H1 (cell line): ENCODE data around the gene CASP9. TPM values are rescaled to one million over a fixed set of nuclear protein-coding genes. Genes with fewer than 3 reads are reported as not detected.

Source experiments
- CTCF ChIA-PET: fragments of 300-600 bp; sonication (Branson Sonifier 250); formaldehyde crosslinking; loops from one replicate; lab custom pipeline; 2021; ENCODE audit not compliant: partially characterized antibody; lab: Charles Lee
- POLR2A ChIA-PET: fragments of 300-600 bp; sonication (Branson Sonifier 250); formaldehyde crosslinking; loops from one replicate; lab custom pipeline; 2021; ENCODE audit warnings: inconsistent platforms; ENCODE audit not compliant: partially characterized antibody; lab: Charles Lee
- DNase-seq, 2 experiments: peaks; one replicate each; pipeline versions ENCODE4 v3.0.0 to v3.0.0-alpha.2; 2010 to 2022; ENCODE audit warnings: low spot score in 2 of 2, low read depth in 1 of 2, mixed read lengths in 1 of 2
- FAIRE-seq: peaks from 2 replicates; lab custom pipeline; 2011; peaks lifted over from hg19 to GRCh38; lab: Jason Lieb, UNC
- H2AFZ ChIP-seq: 2 replicates; pipeline ENCODE4 v1.8.1; 2012; ENCODE audit warnings: low read length, inconsistent platforms
- H2AK5ac ChIP-seq: 2 replicates; pipeline ENCODE4 v1.6.1; 2013; ENCODE audit warnings: low read depth, low read length
- H2BK120ac ChIP-seq: replicated peaks from 2 replicates; pipeline ENCODE3; 2013; ENCODE audit warnings: low read depth, low read length, inconsistent platforms
- H2BK12ac ChIP-seq: 2 replicates; pipeline ENCODE4 v1.6.1; 2013; ENCODE audit warnings: low read depth, low read length
- H2BK15ac ChIP-seq: 2 replicates; pipeline ENCODE4 v1.6.1; 2013; ENCODE audit warnings: low read length
- H2BK20ac ChIP-seq: 2 replicates; pipeline ENCODE4 v1.6.1; 2013; ENCODE audit warnings: low read length
- H2BK5ac ChIP-seq: 2 replicates; pipeline ENCODE4 v1.6.1; 2013; ENCODE audit warnings: low read depth, low read length
- H3K14ac ChIP-seq: 2 replicates; pipeline ENCODE4 v1.6.1; 2013; ENCODE audit warnings: inconsistent platforms; ENCODE audit not compliant: insufficient read length
- H3K18ac ChIP-seq: 2 replicates; pipeline ENCODE4 v1.6.1; 2013; ENCODE audit warnings: low read length; ENCODE audit errors: extremely low read depth
- H3K23ac ChIP-seq: 2 replicates; pipeline ENCODE4 v1.6.1; 2013; ENCODE audit warnings: inconsistent platforms; ENCODE audit not compliant: insufficient read length
- H3K23me2 ChIP-seq: 2 replicates; pipeline ENCODE4 v1.6.1; 2013; ENCODE audit warnings: low read depth, low read length
- H3K27ac ChIP-seq: 2 replicates; pipeline ENCODE4 v1.6.1; 2011; ENCODE audit warnings: low read depth, low read length, inconsistent platforms
- H3K27me3 ChIP-seq, 4 experiments: replicated peaks in 1 of 4; 1 replicate in 1 of 4; 2 replicates in 3 of 4; pipeline versions ENCODE4 v1.6.1 to v1.8.1; 2011 to 2013; ENCODE audit warnings: low read length in 3 of 4, mild to moderate bottlenecking in 3 of 4, inconsistent platforms in 2 of 4, mixed read lengths in 2 of 4, moderate library complexity in 1 of 4; ENCODE audit not compliant: control insufficient read depth in 3 of 4, insufficient read depth in 3 of 4; ENCODE audit errors: extremely low read depth in 1 of 4
- H3K36me3 ChIP-seq, 4 experiments: 2 replicates each; pipeline versions ENCODE4 v1.6.1 to v1.8.1; 2011 to 2013; ENCODE audit warnings: mild to moderate bottlenecking in 4 of 4, low read length in 3 of 4, moderate library complexity in 2 of 4, control low read depth in 1 of 4, inconsistent platforms in 1 of 4; ENCODE audit not compliant: insufficient read depth in 4 of 4, control insufficient read depth in 2 of 4
- H3K4ac ChIP-seq: replicated peaks from 2 replicates; pipeline ENCODE3; 2013; ENCODE audit warnings: low read length, low read depth, mixed read lengths, inconsistent platforms; ENCODE audit not compliant: insufficient read length
- H3K4me1 ChIP-seq, 4 experiments: replicated peaks in 1 of 4; 1 replicate in 1 of 4; 2 replicates in 3 of 4; pipeline versions ENCODE4 v1.6.1 to v1.8.1; 2011 to 2013; ENCODE audit warnings: low read length in 3 of 4, inconsistent platforms in 2 of 4, mixed read lengths in 1 of 4; ENCODE audit not compliant: insufficient read depth in 4 of 4, control insufficient read depth in 3 of 4
- H3K4me2 ChIP-seq, 2 experiments: 2 replicates each; pipeline versions ENCODE4 v1.6.1 to v1.8.1; 2011 to 2013; ENCODE audit warnings: low read depth in 2 of 2, low read length in 2 of 2, control low read depth in 1 of 2, inconsistent platforms in 1 of 2, mild to moderate bottlenecking in 1 of 2; ENCODE audit not compliant: insufficient read depth in 1 of 2
- H3K4me3 ChIP-seq, 4 experiments: fragments of 200-600, 300-600 bp in 1 of 4; sonication (generic), shearing (Covaris generic), sonication (Bioruptor Twin) in 1 of 4; 2 replicates each; pipeline versions ENCODE4 v1.5.1 to v1.8.1; 2011 to 2016; ENCODE audit warnings: low read length in 4 of 4, low read depth in 3 of 4, control low read depth in 2 of 4, inconsistent platforms in 2 of 4, mild to moderate bottlenecking in 2 of 4, mixed read lengths in 1 of 4, moderate library complexity in 1 of 4; ENCODE audit not compliant: insufficient read depth in 2 of 4; ENCODE audit errors: extremely low read depth in 1 of 4
- H3K56ac ChIP-seq: replicated peaks from 2 replicates; pipeline ENCODE3; 2013; ENCODE audit warnings: low read depth, mild to moderate bottlenecking, mixed read lengths, low read length, inconsistent platforms; ENCODE audit not compliant: insufficient read length
- H3K79me1 ChIP-seq: 2 replicates; pipeline ENCODE4 v1.6.1; 2013; ENCODE audit warnings: low read depth, low read length, control low read depth
- H3K79me2 ChIP-seq, 2 experiments: 2 replicates each; pipeline versions ENCODE4 v1.6.1 to v1.8.1; 2012 to 2013; ENCODE audit warnings: low read length in 2 of 2, mild to moderate bottlenecking in 2 of 2, inconsistent platforms in 1 of 2; ENCODE audit not compliant: insufficient read depth in 2 of 2, control insufficient read depth in 1 of 2
- H3K9ac ChIP-seq, 4 experiments: replicated peaks in 1 of 4; 1 replicate in 1 of 4; 2 replicates in 3 of 4; pipeline versions ENCODE4 v1.6.1 to v1.8.1; 2011 to 2013; ENCODE audit warnings: low read depth in 3 of 4, low read length in 3 of 4, control low read depth in 2 of 4, mild to moderate bottlenecking in 2 of 4, moderate library complexity in 2 of 4, inconsistent platforms in 1 of 4; ENCODE audit errors: extremely low read depth in 1 of 4
- H3K9me3 ChIP-seq, 2 experiments: 2 replicates each; pipeline versions ENCODE4 v1.6.1 to v1.8.1; 2012 to 2013; ENCODE audit warnings: mild to moderate bottlenecking in 2 of 2, moderate library complexity in 2 of 2, control low read depth in 1 of 2, inconsistent platforms in 1 of 2, low read depth in 1 of 2, low read length in 1 of 2, mixed read lengths in 1 of 2; ENCODE audit not compliant: insufficient read depth in 2 of 2
- H4K20me1 ChIP-seq, 2 experiments: replicated peaks in 1 of 2; 2 replicates each; pipeline versions ENCODE3 to v1.8.1; 2011 to 2013; ENCODE audit warnings: inconsistent platforms in 2 of 2, low read length in 2 of 2, mild to moderate bottlenecking in 1 of 2; ENCODE audit not compliant: insufficient read depth in 2 of 2, control insufficient read depth in 1 of 2
- H4K5ac ChIP-seq: 2 replicates; pipeline ENCODE4 v1.6.1; 2013; ENCODE audit warnings: low read length, low read depth, mixed read lengths, inconsistent platforms; ENCODE audit not compliant: insufficient read length
- H4K8ac ChIP-seq: 2 replicates; pipeline ENCODE4 v1.8.0; 2013; ENCODE audit warnings: mild to moderate bottlenecking, moderate library complexity, low read length, inconsistent platforms; ENCODE audit not compliant: insufficient read depth; ENCODE audit errors: extremely low read depth
- H4K91ac ChIP-seq: replicated peaks from 2 replicates; pipeline ENCODE3; 2013; ENCODE audit warnings: low read length, mixed read lengths, inconsistent platforms; ENCODE audit not compliant: insufficient read length
- ASH2L ChIP-seq: fragments of 200-600, 300-600 bp; sonication (generic); IDR thresholded peaks from one replicate; pipeline ENCODE4 v1.7.1; 2017; ENCODE audit warnings: low read length
- CBX8 ChIP-seq: fragments of 300-800, 300-1000 bp; sonication (generic); IDR thresholded peaks from 2 replicates; pipeline ENCODE4 v1.7.1; 2016; ENCODE audit warnings: low read depth, low read length, borderline replicate concordance
- GTF2F1 ChIP-seq: IDR thresholded peaks from 2 replicates; pipeline ENCODE4 v1.6.1; 2012; ENCODE audit warnings: low read depth, low read length, improper control_type of control experiment, borderline replicate concordance
- HDAC6 ChIP-seq: IDR thresholded peaks from one replicate; pipeline ENCODE4 v1.7.1; 2012; ENCODE audit warnings: low read depth, mild to moderate bottlenecking, inconsistent platforms, low read length, moderate library complexity
- PHF8 ChIP-seq: fragments of 200-600 bp; sonication (generic); conservative IDR thresholded peaks from 2 replicates; pipeline ENCODE4 v1.7.1; 2012; ENCODE audit warnings: low read depth, mild to moderate bottlenecking, inconsistent platforms, low read length, moderate library complexity
- RBBP5 ChIP-seq: IDR thresholded peaks from 2 replicates; pipeline ENCODE4 v1.7.1; 2012; ENCODE audit warnings: low read depth, mild to moderate bottlenecking, inconsistent platforms, low read length, moderate library complexity, borderline replicate concordance
- SAP30 ChIP-seq: fragments of 300-600 bp; sonication (generic); IDR thresholded peaks from 2 replicates; pipeline ENCODE4 v1.7.1; 2012; ENCODE audit warnings: low read length, moderate library complexity, mild to moderate bottlenecking, inconsistent platforms; ENCODE audit not compliant: insufficient read depth, insufficient replicate concordance
- SIN3A ChIP-seq, 2 experiments: IDR thresholded peaks in 1 of 2; conservative IDR thresholded peaks in 1 of 2; 2 replicates each; pipeline ENCODE4 v1.6.1; 2011 to 2012; ENCODE audit warnings: low read length in 2 of 2, improper control_type of control experiment in 1 of 2, low read depth in 1 of 2, mild to moderate bottlenecking in 1 of 2
- WGBS, 2 experiments: shearing (Covaris generic) in 1 of 2; methylation state at CpG; one replicate each; pipeline versions ENCODE4 v1.1.6 to v1.1.7; 2013 to 2015; ENCODE audit warnings: low lambda C conversion rate in 2 of 2, mixed read lengths in 2 of 2, inconsistent platforms in 1 of 2, low coverage in 1 of 2, missing lambda C conversion rate in 1 of 2; ENCODE audit not compliant: insufficient replicate concordance in 2 of 2, insufficient coverage in 1 of 2, insufficient read length in 1 of 2; ENCODE audit errors: extremely low coverage in 1 of 2, missing lambda C conversion rate in 1 of 2; 5-methylcytosine and 5-hydroxymethylcytosine counted together
- polyA plus RNA-seq, 7 experiments: library from polyadenylated mRNA; depleted of rRNA in 3 of 7; stranded (reverse) in 5 of 7; unstranded in 2 of 7; fragments of >200 nt in 5 of 7; fragments of 200-250 nt in 2 of 7; gene quantifications; 1 replicate in 5 of 7; 2 replicates in 1 of 7; 4 replicates in 1 of 7; pipeline versions ENCODE4 v1.2.1 to v1.2.3, GENCODE V29; 2011 to 2013; ENCODE audit warnings: missing spikeins in 2 of 7, mixed read lengths in 2 of 7
- total RNA-seq: library from RNA; stranded (reverse); fragmentation: NEBNext Ultra II Directional; extraction: Animal tissue kit (Norgen Biotek cat#: 25700); gene quantifications from 2 replicates; pipeline ENCODE4 v1.2.1, GENCODE V29; 2021
- TF ChIP-seq, protein P1 (sequence below): IDR thresholded peaks from 2 replicates; pipeline ENCODE4 v1.6.1; 2011; ENCODE audit warnings: low read depth, mild to moderate bottlenecking, low read length; ENCODE audit not compliant: insufficient read depth

CASP9 gene
- total and polyA plus RNA-seq, 2 of the 8 experiments (the other 6 are each of a cell fraction or from before 2014, with no cell fraction given) = 14.8 to 36.3 TPM

- no peak within 1 kb of the TSS for H3K4ac ChIP-seq
- H2BK5ac ChIP-seq = peak within 1 kb of the TSS; percentile 56
- H3K79me1 ChIP-seq = no peaks in the 10 kb centered on the region
- H3K56ac ChIP-seq = no peak within 1 kb of the TSS
- no peak within 1 kb of the TSS for H2BK15ac ChIP-seq
- no peak within 1 kb of the TSS for H2BK120ac ChIP-seq
- peaks cover 1 to 3% of the 10 kb centered on the region in 2 experiments for H4K20me1 ChIP-seq
- no peak within 1 kb of the TSS for H3K14ac ChIP-seq
- no peak within 1 kb of the TSS for H2AK5ac ChIP-seq
- peak; percentile 96 to 100 for DNase-seq
- H3K9ac ChIP-seq = peak within 1 kb of the TSS; percentile 37 to 82 (median 70)
- no peak within 1 kb of the TSS for H2AFZ ChIP-seq
- H2BK12ac ChIP-seq = no peak within 1 kb of the TSS
- H4K8ac ChIP-seq = peak within 1 kb of the TSS; percentile 83; the same call in 1 of the 2 replicates
- ChIA-PET POLR2A (interaction anchor here (0.6 to 1.8 kb wide), 10 partner anchors 10 to 268 kb away, joined by 3 to 6 read pairs (median 3); no protein-coding TSS in a partner anchor), CTCF (interaction anchor here (0.5 to 1.6 kb wide), 4 partner anchors 20 to 252 kb away, joined by 3 to 4 read pairs (median 3); no protein-coding TSS in a partner anchor)
- peak within 1 kb of the TSS; percentile 74 for H3K27ac ChIP-seq
- no peaks in the 10 kb centered on the region for H3K27me3 ChIP-seq
- peak within 1 kb of the TSS; percentile 73 to 93 for H3K4me2 ChIP-seq
- H3K23me2 ChIP-seq = peaks cover 6% of the 10 kb centered on the region
- no peak within 1 kb of the TSS for H2BK20ac ChIP-seq
- H3K4me1 ChIP-seq = peaks cover 0 to 8% (median 5%) of the 10 kb centered on the region in 4 experiments; a peak in 4 of 7 replicates
- H3K79me2 ChIP-seq = peaks cover 0 to 31% of the 10 kb centered on the region in 2 experiments; a peak in 2 of 4 replicates
- no peaks in the 10 kb centered on the region for H3K9me3 ChIP-seq
- H3K4me3 ChIP-seq = peak within 1 kb of the TSS; percentile 66 to 90 (median 82)
- peak; percentile 98 for FAIRE-seq
- peak within 1 kb of the TSS; percentile 16 for H4K5ac ChIP-seq
- no peak within 1 kb of the TSS for H3K23ac ChIP-seq
- peaks cover 0 to 8% (median 1%) of the 10 kb centered on the region in 4 experiments; a peak in 4 of 8 replicates for H3K36me3 ChIP-seq
- 2% methylated on average over 46 of the region's 65 CpGs; no CpG with 5 or more reads in 1 of the 2 experiments for WGBS, 2 experiments
- H3K18ac ChIP-seq = peak within 1 kb of the TSS; percentile 76; the same call in 1 of the 2 replicates
- no peak within 1 kb of the TSS for H4K91ac ChIP-seq
- peak; percentile 89 for TF ChIP-seq PHF8
- TF ChIP-seq HDAC6 = no peak
- no peak for TF ChIP-seq CBX8
- TF ChIP-seq ASH2L = peak; percentile 95
- peak; percentile 84 for TF ChIP-seq GTF2F1
- TF ChIP-seq SAP30 = peak; percentile 83
- TF ChIP-seq, protein P1, sequence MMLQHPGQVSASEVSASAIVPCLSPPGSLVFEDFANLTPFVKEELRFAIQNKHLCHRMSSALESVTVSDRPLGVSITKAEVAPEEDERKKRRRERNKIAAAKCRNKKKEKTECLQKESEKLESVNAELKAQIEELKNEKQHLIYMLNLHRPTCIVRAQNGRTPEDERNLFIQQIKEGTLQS = peak; percentile 84
- TF ChIP-seq RBBP5 = peak; percentile 70
- peak; percentile 46 to 99; a peak in 3 of 4 replicates for TF ChIP-seq SIN3A (conservative IDR thresholded peaks at IDR 0.05 in 1 of 2, IDR thresholded peaks at IDR 0.05 in 1 of 2; ENCODE audit: low read depth in 1 of 2, low read length in 2 of 2)
Observed at GRCh38 chr1:15526490-15527339, 2.7 kb upstream of the CASP9 start, which contains the start of gene DNAJC16. DNAJC16 (plus strand) TSS chr1:15526848; CDS start chr1:15529106, 2,258 bp downstream.
